HepG2 (cell line): Measurements from ENCODE around the gene RHBG. TPM values are rescaled to one million over a fixed set of nuclear protein-coding genes. Genes with fewer than 3 reads are reported as not detected.

Source experiments
- AGO1 ChIP-seq: fragments of 200-400 bp; formaldehyde crosslinking; IDR thresholded peaks from 2 replicates; pipeline ENCODE4 v1.6.1; 2017; ENCODE audit warnings: mild to moderate bottlenecking, low read depth, low read length, moderate library complexity; ENCODE audit not compliant: poor library complexity, severe bottlenecking
- ELF4 ChIP-seq: sonication (generic); formaldehyde crosslinking; IDR thresholded peaks from 2 replicates; pipeline ENCODE4 v1.5.0; 2020; ENCODE audit warnings: missing genetic modification reagents, mild to moderate bottlenecking, moderate library complexity, borderline replicate concordance
- HMG20A ChIP-seq: IDR thresholded peaks from 2 replicates; pipeline ENCODE4 v1.6.1; 2016; ENCODE audit warnings: borderline replicate concordance
- LCORL ChIP-seq, 2 experiments: fragments of 450-650 bp in 1 of 2; sonication (generic) in 1 of 2; formaldehyde crosslinking in 1 of 2; IDR thresholded peaks; 2 replicates each; pipeline versions ENCODE4 v1.5.0 to v1.6.1; 2017 to 2020; ENCODE audit warnings: antibody characterized with exemption in 1 of 2, missing genetic modification reagents in 1 of 2
- MBD4 ChIP-seq: IDR thresholded peaks from 2 replicates; pipeline ENCODE4 v1.6.1; 2012; ENCODE audit warnings: low read length, inconsistent platforms, borderline replicate concordance
- THRA ChIP-seq: sonication (generic); formaldehyde crosslinking; IDR thresholded peaks from 2 replicates; pipeline ENCODE4 v1.4.0; 2020; ENCODE audit warnings: missing genetic modification reagents, borderline replicate concordance
- TSC22D2 ChIP-seq: sonication (generic); formaldehyde crosslinking; IDR thresholded peaks from 2 replicates; pipeline ENCODE4 v1.5.1; 2020; ENCODE audit warnings: missing genetic modification reagents, mild to moderate bottlenecking, borderline replicate concordance
- ZNF234 ChIP-seq: sonication (generic); formaldehyde crosslinking; conservative IDR thresholded peaks from 2 replicates; pipeline ENCODE4 v1.5.1; 2020; ENCODE audit warnings: mild to moderate bottlenecking, missing genetic modification reagents
- ZNF354B ChIP-seq: sonication (generic); formaldehyde crosslinking; IDR thresholded peaks from 2 replicates; pipeline ENCODE4 v1.8.0; 2022; ENCODE audit warnings: mild to moderate bottlenecking, missing genetic modification reagents
- ZNF549 ChIP-seq: sonication (generic); formaldehyde crosslinking; IDR thresholded peaks from 2 replicates; pipeline ENCODE4 v1.5.0; 2020; ENCODE audit warnings: missing genetic modification reagents
- ZNF713 ChIP-seq: sonication (generic); formaldehyde crosslinking; IDR thresholded peaks from 2 replicates; pipeline ENCODE4 v1.4.0; 2020; ENCODE audit warnings: mild to moderate bottlenecking, missing genetic modification reagents
- polyA plus RNA-seq, 8 experiments: library from polyadenylated mRNA; depleted of rRNA in 3 of 8; stranded (reverse) in 7 of 8; unstranded in 1 of 8; fragments of >200 nt; fragmentation: Illumina TruSeq in 4 of 8; extraction: Trizol in 4 of 8; gene quantifications; 2 replicates each; pipeline versions ENCODE4 v1.2.1 to v1.2.3, GENCODE V29; 2011 to 2016; ENCODE audit warnings: low read depth in 4 of 8, missing spikeins in 1 of 8, mixed read lengths in 1 of 8; ENCODE audit not compliant: insufficient read depth in 1 of 8
- total RNA-seq, 5 experiments: library from RNA; depleted of rRNA; stranded (reverse); fragments of >200 nt; fragmentation: Illumina TruSeq; extraction: Trizol; gene quantifications; 2 replicates each; pipeline ENCODE4 v1.2.3, GENCODE V29; 2016; ENCODE audit warnings: low read depth in 1 of 5
- TF ChIP-seq, protein P1 (sequence below): sonication (generic); formaldehyde crosslinking; IDR thresholded peaks from 2 replicates; pipeline ENCODE4 v1.4.0; 2020; ENCODE audit warnings: mild to moderate bottlenecking, missing genetic modification reagents
- TF ChIP-seq, protein P2 (sequence below): sonication (generic); formaldehyde crosslinking; conservative IDR thresholded peaks from 2 replicates; pipeline ENCODE4 v1.8.0; 2022; ENCODE audit warnings: low read depth, missing genetic modification reagents
- TF ChIP-seq, protein P3 (sequence below): sonication (generic); formaldehyde crosslinking; IDR thresholded peaks from 2 replicates; pipeline ENCODE4 v1.4.0; 2020; ENCODE audit warnings: missing genetic modification reagents, borderline replicate concordance

RHBG gene
- total and polyA plus RNA-seq, 2 of the 13 experiments (the other 11 are each of a cell fraction or from before 2014, with no cell fraction given): 61.8 to 73.5 TPM

GRCh38 chr1:156368889-156369684 lies at the start of gene RHBG (continued):
- TF ChIP-seq, protein P1, sequence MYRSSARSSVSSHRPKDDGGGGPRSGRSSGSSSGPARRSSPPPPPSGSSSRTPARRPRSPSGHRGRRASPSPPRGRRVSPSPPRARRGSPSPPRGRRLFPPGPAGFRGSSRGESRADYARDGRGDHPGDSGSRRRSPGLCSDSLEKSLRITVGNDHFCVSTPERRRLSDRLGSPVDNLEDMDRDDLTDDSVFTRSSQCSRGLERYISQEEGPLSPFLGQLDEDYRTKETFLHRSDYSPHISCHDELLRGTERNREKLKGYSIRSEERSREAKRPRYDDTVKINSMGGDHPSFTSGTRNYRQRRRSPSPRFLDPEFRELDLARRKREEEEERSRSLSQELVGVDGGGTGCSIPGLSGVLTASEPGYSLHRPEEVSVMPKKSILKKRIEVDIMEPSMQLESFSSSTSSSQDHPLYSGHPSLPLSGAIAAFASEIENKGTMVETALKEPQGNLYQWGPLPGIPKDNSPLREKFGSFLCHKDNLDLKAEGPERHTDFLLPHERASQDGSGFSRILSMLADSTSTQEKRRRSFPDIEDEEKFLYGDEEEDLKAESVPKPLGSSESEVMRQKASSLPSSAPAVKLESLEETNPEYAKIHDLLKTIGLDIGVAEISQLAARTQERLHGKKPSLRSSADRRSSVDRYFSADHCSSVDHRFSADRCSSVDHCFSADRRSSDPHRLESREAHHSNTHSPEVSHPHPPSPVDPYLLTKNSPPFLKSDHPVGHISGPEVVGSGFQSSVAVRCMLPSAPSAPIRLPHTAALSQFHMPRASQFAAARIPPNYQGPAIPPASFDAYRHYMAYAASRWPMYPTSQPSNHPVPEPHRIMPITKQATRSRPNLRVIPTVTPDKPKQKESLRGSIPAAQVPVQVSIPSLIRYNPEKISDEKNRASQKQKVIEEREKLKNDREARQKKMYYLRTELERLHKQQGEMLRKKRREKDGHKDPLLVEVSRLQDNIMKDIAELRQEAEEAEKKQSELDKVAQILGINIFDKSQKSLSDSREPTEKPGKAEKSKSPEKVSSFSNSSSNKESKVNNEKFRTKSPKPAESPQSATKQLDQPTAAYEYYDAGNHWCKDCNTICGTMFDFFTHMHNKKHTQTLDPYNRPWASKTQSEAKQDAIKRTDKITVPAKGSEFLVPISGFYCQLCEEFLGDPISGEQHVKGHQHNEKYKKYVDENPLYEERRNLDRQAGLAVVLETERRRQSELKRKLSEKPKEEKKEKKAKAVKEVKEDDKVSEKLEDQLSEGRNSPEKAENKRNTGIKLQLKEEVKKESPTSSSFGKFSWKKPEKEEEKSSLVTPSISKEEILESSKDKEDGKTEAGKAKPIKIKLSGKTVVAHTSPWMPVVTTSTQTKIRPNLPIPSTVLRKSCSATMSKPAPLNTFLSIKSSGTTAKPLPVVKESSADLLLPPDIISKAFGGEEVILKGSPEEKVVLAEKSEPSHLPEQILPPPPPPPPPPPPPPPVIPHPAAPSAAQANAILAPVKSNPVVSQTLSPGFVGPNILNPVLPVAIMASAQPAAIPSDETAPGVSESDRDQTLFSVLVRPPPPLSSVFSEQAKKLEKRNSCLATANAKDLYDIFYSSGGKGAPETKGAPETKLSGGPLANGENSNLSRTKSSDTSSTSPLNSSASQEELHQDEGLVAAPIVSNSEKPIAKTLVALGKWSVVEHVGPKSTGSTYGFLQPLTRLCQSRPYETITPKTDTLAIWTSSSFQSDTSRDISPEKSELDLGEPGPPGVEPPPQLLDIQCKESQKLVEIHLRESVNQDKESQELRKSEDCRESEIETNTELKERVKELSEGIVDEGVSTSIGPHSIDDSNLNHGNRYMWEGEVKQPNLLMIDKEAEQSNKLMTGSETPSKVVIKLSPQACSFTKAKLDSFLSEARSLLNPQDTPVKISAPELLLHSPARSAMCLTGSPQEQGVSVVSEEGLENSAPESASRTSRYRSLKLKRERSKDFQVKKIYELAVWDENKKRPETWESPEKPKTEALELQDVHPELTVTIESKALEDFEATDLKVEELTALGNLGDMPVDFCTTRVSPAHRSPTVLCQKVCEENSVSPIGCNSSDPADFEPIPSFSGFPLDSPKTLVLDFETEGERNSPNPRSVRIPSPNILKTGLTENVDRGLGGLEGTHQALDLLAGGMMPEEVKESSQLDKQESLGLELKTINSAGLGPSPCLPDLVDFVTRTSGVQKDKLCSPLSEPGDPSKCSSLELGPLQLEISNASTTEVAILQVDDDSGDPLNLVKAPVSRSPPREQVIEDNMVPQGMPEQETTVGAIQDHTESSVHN (CRISPR knock-in tag): no peak
- TF ChIP-seq LCORL (IDR thresholded peaks at IDR 0.05): no peak
- TF ChIP-seq LCORL (CRISPR knock-in tag; IDR thresholded peaks at IDR 0.05): peak; percentile 51
- TF ChIP-seq ELF4 (CRISPR knock-in tag): no peak; the same call in 1 of the 2 replicates
- no peak for TF ChIP-seq ZNF354B
- no peak for TF ChIP-seq THRA
- TF ChIP-seq, protein P2, sequence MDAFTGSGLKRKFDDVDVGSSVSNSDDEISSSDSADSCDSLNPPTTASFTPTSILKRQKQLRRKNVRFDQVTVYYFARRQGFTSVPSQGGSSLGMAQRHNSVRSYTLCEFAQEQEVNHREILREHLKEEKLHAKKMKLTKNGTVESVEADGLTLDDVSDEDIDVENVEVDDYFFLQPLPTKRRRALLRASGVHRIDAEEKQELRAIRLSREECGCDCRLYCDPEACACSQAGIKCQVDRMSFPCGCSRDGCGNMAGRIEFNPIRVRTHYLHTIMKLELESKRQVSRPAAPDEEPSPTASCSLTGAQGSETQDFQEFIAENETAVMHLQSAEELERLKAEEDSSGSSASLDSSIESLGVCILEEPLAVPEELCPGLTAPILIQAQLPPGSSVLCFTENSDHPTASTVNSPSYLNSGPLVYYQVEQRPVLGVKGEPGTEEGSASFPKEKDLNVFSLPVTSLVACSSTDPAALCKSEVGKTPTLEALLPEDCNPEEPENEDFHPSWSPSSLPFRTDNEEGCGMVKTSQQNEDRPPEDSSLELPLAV: no peak
- no peak for TF ChIP-seq ZNF234 (CRISPR knock-in tag)
- TF ChIP-seq, protein P3, sequence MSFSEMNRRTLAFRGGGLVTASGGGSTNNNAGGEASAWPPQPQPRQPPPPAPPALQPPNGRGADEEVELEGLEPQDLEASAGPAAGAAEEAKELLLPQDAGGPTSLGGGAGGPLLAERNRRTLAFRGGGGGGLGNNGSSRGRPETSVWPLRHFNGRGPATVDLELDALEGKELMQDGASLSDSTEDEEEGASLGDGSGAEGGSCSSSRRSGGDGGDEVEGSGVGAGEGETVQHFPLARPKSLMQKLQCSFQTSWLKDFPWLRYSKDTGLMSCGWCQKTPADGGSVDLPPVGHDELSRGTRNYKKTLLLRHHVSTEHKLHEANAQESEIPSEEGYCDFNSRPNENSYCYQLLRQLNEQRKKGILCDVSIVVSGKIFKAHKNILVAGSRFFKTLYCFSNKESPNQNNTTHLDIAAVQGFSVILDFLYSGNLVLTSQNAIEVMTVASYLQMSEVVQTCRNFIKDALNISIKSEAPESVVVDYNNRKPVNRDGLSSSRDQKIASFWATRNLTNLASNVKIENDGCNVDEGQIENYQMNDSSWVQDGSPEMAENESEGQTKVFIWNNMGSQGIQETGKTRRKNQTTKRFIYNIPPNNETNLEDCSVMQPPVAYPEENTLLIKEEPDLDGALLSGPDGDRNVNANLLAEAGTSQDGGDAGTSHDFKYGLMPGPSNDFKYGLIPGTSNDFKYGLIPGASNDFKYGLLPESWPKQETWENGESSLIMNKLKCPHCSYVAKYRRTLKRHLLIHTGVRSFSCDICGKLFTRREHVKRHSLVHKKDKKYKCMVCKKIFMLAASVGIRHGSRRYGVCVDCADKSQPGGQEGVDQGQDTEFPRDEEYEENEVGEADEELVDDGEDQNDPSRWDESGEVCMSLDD (CRISPR knock-in tag): peak; percentile 73; the same call in 1 of the 2 replicates
- peak; percentile 89 for TF ChIP-seq TSC22D2 (CRISPR knock-in tag)
- TF ChIP-seq ZNF549 (CRISPR knock-in tag): no peak
- TF ChIP-seq AGO1: no peak
- TF ChIP-seq MBD4: no peak
- no peak for TF ChIP-seq ZNF713 (CRISPR knock-in tag)
- 0 out of 2 replicates have a peak, but pooled peaks have one; percentile 36 for TF ChIP-seq HMG20A (CRISPR knock-in tag)
